Heart left ventricle (tissue), 13 donors: ENCODE results near the gene NFIA.

ENCODE experiments used
- POLR2A ChIP-seq, 2 donors: fragments of 450-650 bp; IDR thresholded peaks; one replicate each; pipeline ENCODE4 v1.6.1; 2017; ENCODE audit warnings: antibody characterized with exemption in 2 of 2, mild to moderate bottlenecking in 2 of 2, moderate library complexity in 2 of 2
- TF ChIP-seq, protein P1 (sequence below), 12 donors: fragments of 200-600 bp; sonication (generic) in 4 of 12; IDR thresholded peaks; one replicate each; pipeline versions ENCODE4 v1.5.0 to v1.8.0; 2018 to 2022; ENCODE audit warnings: antibody characterized with exemption in 12 of 12, mild to moderate bottlenecking in 5 of 12
- donor health status: ischemic (EF 13 %, LVEDD 7.1; RV severe dilation, severe dysfunction).
- donor health status: DM: no; HTN: yes; CAD: no.
- donor health status: DM: no; HTN: no; CAD: no.
- donor health status: ischemic (EF 25% LVEDD 6.9; RV normal size, moderate dysfunction).
- donor health status: ischemic (EF 25% LVEDD 5.7; RV mildly dilated, moderate dysfunction).
- donor health status: ischemic (EF 35%, LVEDD 5.7; RV mildly dilated, moderate dysfunction).
- donor health status: nonischemic (EF 11% LVEDD 7.7; RV severe dilation, severe dysfunction).
- donor health status: DM: yes; HTN: yes; CAD: no.
- donor health status: PGD.
- donor health status: ischemic (EF 29% LVEDD 5.4; RV normal size, mild dysfunction).
- donor health status: nonischemic (EF 23%, LVEDD 6.1; RV moderate dilation, normal function).

DNA sequence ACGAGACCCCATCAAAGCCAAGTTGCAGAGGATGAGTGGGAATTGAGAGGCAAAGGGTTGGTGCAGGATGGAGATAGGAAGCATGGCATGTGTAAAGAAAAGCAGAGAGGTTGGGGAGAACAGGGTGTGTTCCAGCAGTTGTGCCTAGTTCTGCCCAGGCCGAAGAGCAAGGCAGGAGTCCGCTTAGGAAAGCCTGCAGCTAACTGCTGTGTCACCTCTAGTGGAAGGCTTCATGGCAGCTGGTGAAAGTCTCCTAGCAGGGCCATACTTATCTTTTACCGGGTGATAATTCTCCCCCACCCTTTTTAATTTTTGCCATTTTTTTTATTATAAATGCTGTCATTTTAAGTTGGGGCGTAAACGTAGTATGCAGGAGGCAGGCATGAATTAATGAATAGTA is 93.6 kb downstream of the NFIA start:
- TF ChIP-seq, protein P1, sequence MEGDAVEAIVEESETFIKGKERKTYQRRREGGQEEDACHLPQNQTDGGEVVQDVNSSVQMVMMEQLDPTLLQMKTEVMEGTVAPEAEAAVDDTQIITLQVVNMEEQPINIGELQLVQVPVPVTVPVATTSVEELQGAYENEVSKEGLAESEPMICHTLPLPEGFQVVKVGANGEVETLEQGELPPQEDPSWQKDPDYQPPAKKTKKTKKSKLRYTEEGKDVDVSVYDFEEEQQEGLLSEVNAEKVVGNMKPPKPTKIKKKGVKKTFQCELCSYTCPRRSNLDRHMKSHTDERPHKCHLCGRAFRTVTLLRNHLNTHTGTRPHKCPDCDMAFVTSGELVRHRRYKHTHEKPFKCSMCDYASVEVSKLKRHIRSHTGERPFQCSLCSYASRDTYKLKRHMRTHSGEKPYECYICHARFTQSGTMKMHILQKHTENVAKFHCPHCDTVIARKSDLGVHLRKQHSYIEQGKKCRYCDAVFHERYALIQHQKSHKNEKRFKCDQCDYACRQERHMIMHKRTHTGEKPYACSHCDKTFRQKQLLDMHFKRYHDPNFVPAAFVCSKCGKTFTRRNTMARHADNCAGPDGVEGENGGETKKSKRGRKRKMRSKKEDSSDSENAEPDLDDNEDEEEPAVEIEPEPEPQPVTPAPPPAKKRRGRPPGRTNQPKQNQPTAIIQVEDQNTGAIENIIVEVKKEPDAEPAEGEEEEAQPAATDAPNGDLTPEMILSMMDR (IDR thresholded peaks at IDR 0.05), result no peak
- TF ChIP-seq POLR2A (IDR thresholded peaks at IDR 0.05), result no peak
